HL-60 (cell line): Measurements from ENCODE around the gene PTPRO.

Experiments
- DNase-seq, 2 experiments: peaks; one replicate each; pipeline ENCODE4 v3.0.0-alpha.2; 2010 to 2020; ENCODE audit warnings: low read depth in 1 of 2, low spot score in 1 of 2
- H3K27ac ChIP-seq: fragments of 250-450 bp; sonication (Bioruptor Pico); replicated peaks from 2 replicates; pipeline ENCODE4 v1.5.1; 2020; ENCODE audit warnings: mild to moderate bottlenecking, moderate library complexity
- H3K27me3 ChIP-seq: fragments of 250-450 bp; sonication (Bioruptor Pico); 2 replicates; pipeline ENCODE4 v1.5.1; 2021; ENCODE audit warnings: mild to moderate bottlenecking, moderate library complexity; ENCODE audit not compliant: insufficient read depth, poor library complexity, severe bottlenecking
- H3K4me3 ChIP-seq: replicated peaks from 2 replicates; pipeline ENCODE4 v1.5.1; 2011; ENCODE audit warnings: mild to moderate bottlenecking, control low read depth, low read length; ENCODE audit not compliant: insufficient read depth
- GABPA ChIP-seq: IDR thresholded peaks from 2 replicates; pipeline ENCODE4 v1.6.1; 2012; ENCODE audit warnings: low read depth
- POLR2AphosphoS5 ChIP-seq: IDR thresholded peaks from 2 replicates; pipeline ENCODE4 v1.6.1; 2012; ENCODE audit warnings: low read depth
- SPI1 ChIP-seq: IDR thresholded peaks from 2 replicates; pipeline ENCODE4 v1.6.1; 2012; ENCODE audit warnings: low read depth, mild to moderate bottlenecking, borderline replicate concordance
- TF ChIP-seq, protein P1 (sequence below): IDR thresholded peaks from 2 replicates; pipeline ENCODE4 v1.6.1; 2012; ENCODE audit warnings: low read depth; ENCODE audit not compliant: insufficient replicate concordance
- TF ChIP-seq, protein P2 (sequence below): IDR thresholded peaks from one replicate; pipeline ENCODE4 v1.5.1; 2011; ENCODE audit warnings: low read length, control low read depth, inconsistent platforms; ENCODE audit not compliant: insufficient read depth

The PTPRO gene

DNA sequence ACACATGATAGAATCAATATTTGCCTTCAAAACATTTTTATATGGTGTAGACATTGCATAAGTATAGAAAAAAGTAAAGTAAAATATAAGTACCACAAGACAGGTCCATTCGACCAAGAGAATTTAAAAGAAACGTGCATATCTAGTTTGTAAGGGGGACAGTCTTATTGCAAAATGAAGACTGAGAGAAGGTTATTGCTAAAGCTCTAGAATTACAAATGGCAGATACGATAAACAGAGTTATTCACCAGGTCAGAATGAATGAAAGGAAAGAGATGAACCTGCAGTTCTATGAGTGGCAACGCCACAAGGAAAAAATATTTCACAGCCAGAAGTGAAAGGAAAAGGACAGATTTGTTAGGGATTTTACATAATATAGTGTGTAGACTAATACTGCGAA lies 224.8 kb downstream of the PTPRO start:
- no peak for TF ChIP-seq SPI1
- TF ChIP-seq GABPA = no peak
- TF ChIP-seq, protein P1, sequence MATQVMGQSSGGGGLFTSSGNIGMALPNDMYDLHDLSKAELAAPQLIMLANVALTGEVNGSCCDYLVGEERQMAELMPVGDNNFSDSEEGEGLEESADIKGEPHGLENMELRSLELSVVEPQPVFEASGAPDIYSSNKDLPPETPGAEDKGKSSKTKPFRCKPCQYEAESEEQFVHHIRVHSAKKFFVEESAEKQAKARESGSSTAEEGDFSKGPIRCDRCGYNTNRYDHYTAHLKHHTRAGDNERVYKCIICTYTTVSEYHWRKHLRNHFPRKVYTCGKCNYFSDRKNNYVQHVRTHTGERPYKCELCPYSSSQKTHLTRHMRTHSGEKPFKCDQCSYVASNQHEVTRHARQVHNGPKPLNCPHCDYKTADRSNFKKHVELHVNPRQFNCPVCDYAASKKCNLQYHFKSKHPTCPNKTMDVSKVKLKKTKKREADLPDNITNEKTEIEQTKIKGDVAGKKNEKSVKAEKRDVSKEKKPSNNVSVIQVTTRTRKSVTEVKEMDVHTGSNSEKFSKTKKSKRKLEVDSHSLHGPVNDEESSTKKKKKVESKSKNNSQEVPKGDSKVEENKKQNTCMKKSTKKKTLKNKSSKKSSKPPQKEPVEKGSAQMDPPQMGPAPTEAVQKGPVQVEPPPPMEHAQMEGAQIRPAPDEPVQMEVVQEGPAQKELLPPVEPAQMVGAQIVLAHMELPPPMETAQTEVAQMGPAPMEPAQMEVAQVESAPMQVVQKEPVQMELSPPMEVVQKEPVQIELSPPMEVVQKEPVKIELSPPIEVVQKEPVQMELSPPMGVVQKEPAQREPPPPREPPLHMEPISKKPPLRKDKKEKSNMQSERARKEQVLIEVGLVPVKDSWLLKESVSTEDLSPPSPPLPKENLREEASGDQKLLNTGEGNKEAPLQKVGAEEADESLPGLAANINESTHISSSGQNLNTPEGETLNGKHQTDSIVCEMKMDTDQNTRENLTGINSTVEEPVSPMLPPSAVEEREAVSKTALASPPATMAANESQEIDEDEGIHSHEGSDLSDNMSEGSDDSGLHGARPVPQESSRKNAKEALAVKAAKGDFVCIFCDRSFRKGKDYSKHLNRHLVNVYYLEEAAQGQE = no peak
- TF ChIP-seq POLR2AphosphoS5 = no peak
- TF ChIP-seq, protein P2, sequence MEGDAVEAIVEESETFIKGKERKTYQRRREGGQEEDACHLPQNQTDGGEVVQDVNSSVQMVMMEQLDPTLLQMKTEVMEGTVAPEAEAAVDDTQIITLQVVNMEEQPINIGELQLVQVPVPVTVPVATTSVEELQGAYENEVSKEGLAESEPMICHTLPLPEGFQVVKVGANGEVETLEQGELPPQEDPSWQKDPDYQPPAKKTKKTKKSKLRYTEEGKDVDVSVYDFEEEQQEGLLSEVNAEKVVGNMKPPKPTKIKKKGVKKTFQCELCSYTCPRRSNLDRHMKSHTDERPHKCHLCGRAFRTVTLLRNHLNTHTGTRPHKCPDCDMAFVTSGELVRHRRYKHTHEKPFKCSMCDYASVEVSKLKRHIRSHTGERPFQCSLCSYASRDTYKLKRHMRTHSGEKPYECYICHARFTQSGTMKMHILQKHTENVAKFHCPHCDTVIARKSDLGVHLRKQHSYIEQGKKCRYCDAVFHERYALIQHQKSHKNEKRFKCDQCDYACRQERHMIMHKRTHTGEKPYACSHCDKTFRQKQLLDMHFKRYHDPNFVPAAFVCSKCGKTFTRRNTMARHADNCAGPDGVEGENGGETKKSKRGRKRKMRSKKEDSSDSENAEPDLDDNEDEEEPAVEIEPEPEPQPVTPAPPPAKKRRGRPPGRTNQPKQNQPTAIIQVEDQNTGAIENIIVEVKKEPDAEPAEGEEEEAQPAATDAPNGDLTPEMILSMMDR = no peak
- Histone ChIP-seq H3K4me3 (no peak overlapping the region), H3K27ac (peak overlapping the region; percentile 14; the same call in 1 of the 2 replicates), H3K27me3 (no peaks in the 10 kb centered on the region)
- no peak for DNase-seq

DNA sequence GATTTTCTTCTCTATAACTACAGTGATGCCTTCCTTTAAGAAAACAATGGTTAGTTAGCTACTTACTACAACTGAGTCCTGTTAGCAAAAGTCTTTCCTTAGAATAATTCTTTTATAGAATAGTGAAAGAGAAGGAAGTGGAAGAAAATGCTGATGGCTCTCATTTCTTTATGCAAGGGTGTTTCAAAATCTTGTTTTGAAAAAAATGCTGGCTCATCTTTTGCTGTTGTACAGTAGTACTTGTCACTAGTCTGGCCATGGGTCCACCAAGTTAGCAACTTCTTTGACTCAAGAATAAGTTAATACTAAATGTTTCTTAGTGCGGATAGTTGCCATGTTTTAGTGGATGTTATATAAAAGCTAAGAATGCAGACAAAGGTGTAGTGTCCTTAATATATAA lies 225.4 kb downstream of the PTPRO start:
- Histone ChIP-seq H3K4me3 (no peak overlapping the region), H3K27me3 (no peaks in the 10 kb centered on the region), H3K27ac (no peak overlapping the region)
- no peak for TF ChIP-seq SPI1
- TF ChIP-seq GABPA = no peak
- TF ChIP-seq, protein P1 = no peak
- TF ChIP-seq, protein P2 = no peak
- no peak for TF ChIP-seq POLR2AphosphoS5
- peak in 1 of 2 experiments; percentile 12 for DNase-seq

DNA sequence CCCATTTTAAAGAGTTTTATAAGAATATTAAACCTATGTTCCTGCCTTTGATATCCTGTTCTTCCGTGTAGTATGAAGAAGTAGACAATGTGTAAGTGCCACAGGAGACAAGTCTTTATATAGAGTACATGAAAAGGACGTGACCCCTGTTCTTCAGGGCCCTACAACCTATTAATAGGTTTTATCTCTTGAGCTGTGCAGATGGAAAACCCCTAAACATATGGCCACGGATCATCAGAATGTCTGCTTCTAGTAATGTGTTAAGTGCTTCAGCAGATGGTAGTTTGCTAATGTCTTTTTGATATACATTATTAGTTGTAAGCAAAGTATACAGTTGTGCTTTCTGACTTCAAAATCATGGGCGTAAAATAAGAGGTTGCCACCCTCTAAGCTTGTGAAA lies 228.5 kb downstream of the PTPRO start:
- TF ChIP-seq POLR2AphosphoS5 (no peak), SPI1 (no peak), GABPA (no peak)
- TF ChIP-seq, protein P2 = no peak
- TF ChIP-seq, protein P1 = no peak
- no peak for DNase-seq
- H3K4me3 ChIP-seq = no peak overlapping the region
- H3K27ac ChIP-seq = no peak overlapping the region
- no peaks in the 10 kb centered on the region for H3K27me3 ChIP-seq
